Hepatocyte (in vitro differentiated cells): ENCODE results near the gene ZMPSTE24. TPM values are rescaled to one million over a fixed set of nuclear protein-coding genes. Genes with fewer than 3 reads are reported as not detected.

Experiments
- DNase-seq: peaks from one replicate; pipeline ENCODE4 v3.0.0-alpha.2; 2016; ENCODE audit warnings: low spot score
- H2AFZ ChIP-seq: fragments of 200-600 bp; sonication (generic); 2 replicates; pipeline ENCODE4 v1.6.0; 2016; ENCODE audit warnings: antibody characterized with exemption, mild to moderate bottlenecking
- H3K27ac ChIP-seq: fragments of 200-600 bp; sonication (generic); 2 replicates; pipeline ENCODE4 v1.5.1; 2016; ENCODE audit warnings: mild to moderate bottlenecking
- H3K27me3 ChIP-seq: fragments of 200-600 bp; sonication (generic); 2 replicates; pipeline ENCODE4 v1.6.1; 2016
- H3K36me3 ChIP-seq: fragments of 200-600 bp; sonication (generic); replicated peaks from 2 replicates; pipeline ENCODE4 v1.5.1; 2016; ENCODE audit warnings: low read depth; ENCODE audit not compliant: insufficient read depth
- H3K4me1 ChIP-seq: fragments of 200-600 bp; sonication (generic); 2 replicates; pipeline ENCODE4 v1.5.1; 2016; ENCODE audit warnings: mild to moderate bottlenecking, moderate library complexity; ENCODE audit not compliant: insufficient read depth
- H3K4me2 ChIP-seq: fragments of 200-600 bp; sonication (generic); 2 replicates; pipeline ENCODE4 v1.6.0; 2016
- H3K4me3 ChIP-seq: fragments of 200-600 bp; sonication (generic); 2 replicates; pipeline ENCODE4 v1.5.1; 2016; ENCODE audit warnings: mild to moderate bottlenecking
- H3K79me2 ChIP-seq: fragments of 200-600 bp; sonication (generic); 2 replicates; pipeline ENCODE4 v1.6.0; 2017; ENCODE audit warnings: mild to moderate bottlenecking
- H3K9me2 ChIP-seq: fragments of 200-600 bp; sonication (generic); replicated peaks from 2 replicates; pipeline ENCODE4 v1.6.0; 2017; ENCODE audit warnings: mild to moderate bottlenecking; ENCODE audit not compliant: insufficient read depth
- H3K9me3 ChIP-seq: fragments of 200-600 bp; sonication (generic); 2 replicates; pipeline ENCODE4 v1.5.1; 2016; ENCODE audit warnings: low read depth, mild to moderate bottlenecking
- H4K20me1 ChIP-seq: fragments of 200-600 bp; sonication (generic); 2 replicates; pipeline ENCODE4 v1.6.0; 2016; ENCODE audit warnings: mild to moderate bottlenecking; ENCODE audit not compliant: insufficient read depth, poor library complexity, severe bottlenecking
- EZH2 ChIP-seq: fragments of 200-600 bp; sonication (generic); IDR thresholded peaks from 2 replicates; pipeline ENCODE4 v1.6.1; 2016; ENCODE audit warnings: antibody characterized with exemption, mild to moderate bottlenecking, borderline replicate concordance
- EZH2phosphoT487 ChIP-seq: fragments of 200-600 bp; sonication (generic); IDR thresholded peaks from one replicate; pipeline ENCODE4 v1.6.1; 2018; ENCODE audit warnings: antibody characterized with exemption, mild to moderate bottlenecking, low read depth, moderate library complexity; ENCODE audit not compliant: unreplicated experiment, severe bottlenecking
- WGBS: methylation state at CpG from one replicate; pipeline ENCODE4 v1.1.6; 2016; ENCODE audit warnings: low lambda C conversion rate; ENCODE audit errors: missing lambda C conversion rate; 5-methylcytosine and 5-hydroxymethylcytosine counted together
- polyA plus RNA-seq: library from polyadenylated mRNA; unstranded; fragments of >200 nt; fragmentation: Nextera tagmentation; extraction: Ambion mirVana; gene quantifications from 2 replicates; pipeline ENCODE4 v1.2.1, GENCODE V29; 2016
- total RNA-seq: library from RNA; depleted of rRNA; stranded (reverse); fragments of >200 nt; gene quantifications from 2 replicates; pipeline ENCODE4 v1.2.3, GENCODE V29; 2014
- TF ChIP-seq, protein P1 (sequence below): fragments of 200-600 bp; sonication (generic); IDR thresholded peaks from 2 replicates; pipeline ENCODE4 v1.5.1; 2016; ENCODE audit warnings: antibody characterized with exemption, mild to moderate bottlenecking; ENCODE audit not compliant: poor library complexity

Gene ZMPSTE24
- total and polyA plus RNA-seq, 2 experiments from 2014 or later: 35.6 to 56.1 TPM

GRCh38 chr1:40310983-40311642 lies 53.1 kb downstream of the ZMPSTE24 start:
- no peak overlapping the region for H3K27ac ChIP-seq
- DNase-seq: no peak
- WGBS: 95% methylated on average over 21 of the region's 22 CpGs
- H3K4me1 ChIP-seq: peaks cover 15% of the 10 kb centered on the region
- TF ChIP-seq EZH2phosphoT487: no peak
- TF ChIP-seq EZH2: no peak
- TF ChIP-seq, protein P1, sequence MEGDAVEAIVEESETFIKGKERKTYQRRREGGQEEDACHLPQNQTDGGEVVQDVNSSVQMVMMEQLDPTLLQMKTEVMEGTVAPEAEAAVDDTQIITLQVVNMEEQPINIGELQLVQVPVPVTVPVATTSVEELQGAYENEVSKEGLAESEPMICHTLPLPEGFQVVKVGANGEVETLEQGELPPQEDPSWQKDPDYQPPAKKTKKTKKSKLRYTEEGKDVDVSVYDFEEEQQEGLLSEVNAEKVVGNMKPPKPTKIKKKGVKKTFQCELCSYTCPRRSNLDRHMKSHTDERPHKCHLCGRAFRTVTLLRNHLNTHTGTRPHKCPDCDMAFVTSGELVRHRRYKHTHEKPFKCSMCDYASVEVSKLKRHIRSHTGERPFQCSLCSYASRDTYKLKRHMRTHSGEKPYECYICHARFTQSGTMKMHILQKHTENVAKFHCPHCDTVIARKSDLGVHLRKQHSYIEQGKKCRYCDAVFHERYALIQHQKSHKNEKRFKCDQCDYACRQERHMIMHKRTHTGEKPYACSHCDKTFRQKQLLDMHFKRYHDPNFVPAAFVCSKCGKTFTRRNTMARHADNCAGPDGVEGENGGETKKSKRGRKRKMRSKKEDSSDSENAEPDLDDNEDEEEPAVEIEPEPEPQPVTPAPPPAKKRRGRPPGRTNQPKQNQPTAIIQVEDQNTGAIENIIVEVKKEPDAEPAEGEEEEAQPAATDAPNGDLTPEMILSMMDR: no peak
- no peaks in the 10 kb centered on the region for H3K9me2 ChIP-seq
- no peaks in the 10 kb centered on the region for H3K9me3 ChIP-seq
- H2AFZ ChIP-seq: no peak overlapping the region
- peaks cover 6% of the 10 kb centered on the region for H3K27me3 ChIP-seq
- no peaks in the 10 kb centered on the region for H3K79me2 ChIP-seq
- no peaks in the 10 kb centered on the region for H4K20me1 ChIP-seq
- H3K4me2 ChIP-seq: no peak overlapping the region
- no peaks in the 10 kb centered on the region for H3K36me3 ChIP-seq
- H3K4me3 ChIP-seq: no peak overlapping the region

- TF ChIP-seq EZH2phosphoT487 (no peak), EZH2 (no peak)
- TF ChIP-seq, protein P1: no peak
- H2AFZ ChIP-seq: no peak overlapping the region
- peaks cover 15% of the 10 kb centered on the region for H3K4me1 ChIP-seq
- H3K36me3 ChIP-seq: no peaks in the 10 kb centered on the region
- no peak for DNase-seq
- H3K9me2 ChIP-seq: no peaks in the 10 kb centered on the region
- no peaks in the 10 kb centered on the region for H4K20me1 ChIP-seq
- WGBS: 97% methylated on average over 5 of the region's 5 CpGs
- H3K79me2 ChIP-seq: no peaks in the 10 kb centered on the region
- no peak overlapping the region for H3K4me3 ChIP-seq
- H3K4me2 ChIP-seq: no peak overlapping the region
- H3K9me3 ChIP-seq: no peaks in the 10 kb centered on the region
- H3K27ac ChIP-seq: no peak overlapping the region
- peaks cover 10% of the 10 kb centered on the region for H3K27me3 ChIP-seq
Measured at GRCh38 chr1:40311692-40312091, 53.7 kb downstream of the ZMPSTE24 start.

GRCh38 chr1:40312238-40313205 lies 54.5 kb downstream of the ZMPSTE24 start:
- no peak overlapping the region for H2AFZ ChIP-seq
- H3K27ac ChIP-seq: no peak overlapping the region
- no peaks in the 10 kb centered on the region for H3K79me2 ChIP-seq
- no peak overlapping the region for H3K4me3 ChIP-seq
- H3K9me3 ChIP-seq: no peaks in the 10 kb centered on the region
- TF ChIP-seq, protein P1: no peak
- TF ChIP-seq EZH2: no peak
- no peak for TF ChIP-seq EZH2phosphoT487
- H3K4me1 ChIP-seq: peaks cover 15% of the 10 kb centered on the region
- H4K20me1 ChIP-seq: no peaks in the 10 kb centered on the region
- H3K27me3 ChIP-seq: peaks cover 17% of the 10 kb centered on the region
- H3K4me2 ChIP-seq: no peak overlapping the region
- WGBS: 90% methylated on average over 10 of the region's 10 CpGs
- H3K36me3 ChIP-seq: no peaks in the 10 kb centered on the region
- no peak for DNase-seq
- no peaks in the 10 kb centered on the region for H3K9me2 ChIP-seq
